HL-60 (cell line): ENCODE measurements around the gene GADD45B.
"Not testable (repeated sequence)": the region's sequence is repeated elsewhere in the genome, so short reads cannot be mapped to it uniquely, and the experiment has no call there.

ENCODE experiments used
- DNase-seq, 2 experiments: peaks; one replicate each; pipeline ENCODE4 v3.0.0-alpha.2; 2010 to 2020; ENCODE audit warnings: low read depth in 1 of 2, low spot score in 1 of 2
- H3K27ac ChIP-seq: fragments of 250-450 bp; sonication (Bioruptor Pico); replicated peaks from 2 replicates; pipeline ENCODE4 v1.5.1; 2020; ENCODE audit warnings: mild to moderate bottlenecking, moderate library complexity
- H3K27me3 ChIP-seq: fragments of 250-450 bp; sonication (Bioruptor Pico); 2 replicates; pipeline ENCODE4 v1.5.1; 2021; ENCODE audit warnings: mild to moderate bottlenecking, moderate library complexity; ENCODE audit not compliant: insufficient read depth, poor library complexity, severe bottlenecking
- H3K4me3 ChIP-seq: replicated peaks from 2 replicates; pipeline ENCODE4 v1.5.1; 2011; ENCODE audit warnings: mild to moderate bottlenecking, control low read depth, low read length; ENCODE audit not compliant: insufficient read depth
- GABPA ChIP-seq: IDR thresholded peaks from 2 replicates; pipeline ENCODE4 v1.6.1; 2012; ENCODE audit warnings: low read depth
- POLR2AphosphoS5 ChIP-seq: IDR thresholded peaks from 2 replicates; pipeline ENCODE4 v1.6.1; 2012; ENCODE audit warnings: low read depth
- SPI1 ChIP-seq: IDR thresholded peaks from 2 replicates; pipeline ENCODE4 v1.6.1; 2012; ENCODE audit warnings: low read depth, mild to moderate bottlenecking, borderline replicate concordance
- TF ChIP-seq, protein P1 (sequence below): IDR thresholded peaks from one replicate; pipeline ENCODE4 v1.5.1; 2011; ENCODE audit warnings: low read length, control low read depth, inconsistent platforms; ENCODE audit not compliant: insufficient read depth
- TF ChIP-seq, protein P2 (sequence below): IDR thresholded peaks from 2 replicates; pipeline ENCODE4 v1.6.1; 2012; ENCODE audit warnings: low read depth; ENCODE audit not compliant: insufficient replicate concordance

Gene GADD45B

DNA sequence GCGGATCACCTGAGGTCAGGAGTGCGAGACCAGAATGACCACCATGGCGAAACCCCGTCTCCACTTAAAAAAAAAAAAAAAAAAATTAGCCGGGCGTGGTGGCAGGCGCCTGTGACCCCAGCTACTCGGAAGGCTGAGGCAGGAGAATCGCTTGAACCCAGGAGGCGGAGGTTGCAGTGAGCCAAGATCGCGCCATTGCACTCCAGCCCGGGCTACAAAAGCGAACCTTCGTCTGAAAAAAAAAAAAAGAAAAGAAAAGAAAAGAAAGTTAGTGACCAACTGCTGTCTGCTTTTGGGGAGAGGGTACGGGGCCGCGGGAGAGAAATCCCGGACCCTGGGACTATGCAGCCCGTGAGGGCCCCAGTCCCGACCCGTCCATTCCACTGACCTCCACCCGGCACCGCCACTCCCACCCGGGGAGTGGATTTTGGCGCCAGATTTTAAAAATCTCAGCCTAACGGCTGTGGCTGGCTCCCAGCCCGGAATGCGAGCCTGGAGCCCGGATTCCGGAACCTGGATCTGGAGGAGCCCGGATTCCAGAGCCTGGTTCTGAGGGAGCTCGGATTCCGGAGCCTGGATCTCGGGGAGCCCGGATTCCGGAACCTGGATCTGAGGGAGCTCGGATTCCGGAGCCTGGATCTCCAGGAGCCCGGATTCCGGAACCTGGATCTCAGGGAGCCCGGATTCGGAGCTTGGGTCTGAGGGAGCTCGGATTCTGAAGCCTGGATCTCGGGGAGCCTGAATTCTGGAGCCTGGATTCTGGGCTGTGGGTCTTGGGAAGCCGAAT, 13.1 kb upstream of the GADD45B start:
- Histone ChIP-seq H3K27me3 (no peaks in the 10 kb centered on the region), H3K4me3 (no peak overlapping the region), H3K27ac (no peak overlapping the region)
- no peak for DNase-seq
- TF ChIP-seq, protein P1, sequence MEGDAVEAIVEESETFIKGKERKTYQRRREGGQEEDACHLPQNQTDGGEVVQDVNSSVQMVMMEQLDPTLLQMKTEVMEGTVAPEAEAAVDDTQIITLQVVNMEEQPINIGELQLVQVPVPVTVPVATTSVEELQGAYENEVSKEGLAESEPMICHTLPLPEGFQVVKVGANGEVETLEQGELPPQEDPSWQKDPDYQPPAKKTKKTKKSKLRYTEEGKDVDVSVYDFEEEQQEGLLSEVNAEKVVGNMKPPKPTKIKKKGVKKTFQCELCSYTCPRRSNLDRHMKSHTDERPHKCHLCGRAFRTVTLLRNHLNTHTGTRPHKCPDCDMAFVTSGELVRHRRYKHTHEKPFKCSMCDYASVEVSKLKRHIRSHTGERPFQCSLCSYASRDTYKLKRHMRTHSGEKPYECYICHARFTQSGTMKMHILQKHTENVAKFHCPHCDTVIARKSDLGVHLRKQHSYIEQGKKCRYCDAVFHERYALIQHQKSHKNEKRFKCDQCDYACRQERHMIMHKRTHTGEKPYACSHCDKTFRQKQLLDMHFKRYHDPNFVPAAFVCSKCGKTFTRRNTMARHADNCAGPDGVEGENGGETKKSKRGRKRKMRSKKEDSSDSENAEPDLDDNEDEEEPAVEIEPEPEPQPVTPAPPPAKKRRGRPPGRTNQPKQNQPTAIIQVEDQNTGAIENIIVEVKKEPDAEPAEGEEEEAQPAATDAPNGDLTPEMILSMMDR, result no peak
- TF ChIP-seq, protein P2, sequence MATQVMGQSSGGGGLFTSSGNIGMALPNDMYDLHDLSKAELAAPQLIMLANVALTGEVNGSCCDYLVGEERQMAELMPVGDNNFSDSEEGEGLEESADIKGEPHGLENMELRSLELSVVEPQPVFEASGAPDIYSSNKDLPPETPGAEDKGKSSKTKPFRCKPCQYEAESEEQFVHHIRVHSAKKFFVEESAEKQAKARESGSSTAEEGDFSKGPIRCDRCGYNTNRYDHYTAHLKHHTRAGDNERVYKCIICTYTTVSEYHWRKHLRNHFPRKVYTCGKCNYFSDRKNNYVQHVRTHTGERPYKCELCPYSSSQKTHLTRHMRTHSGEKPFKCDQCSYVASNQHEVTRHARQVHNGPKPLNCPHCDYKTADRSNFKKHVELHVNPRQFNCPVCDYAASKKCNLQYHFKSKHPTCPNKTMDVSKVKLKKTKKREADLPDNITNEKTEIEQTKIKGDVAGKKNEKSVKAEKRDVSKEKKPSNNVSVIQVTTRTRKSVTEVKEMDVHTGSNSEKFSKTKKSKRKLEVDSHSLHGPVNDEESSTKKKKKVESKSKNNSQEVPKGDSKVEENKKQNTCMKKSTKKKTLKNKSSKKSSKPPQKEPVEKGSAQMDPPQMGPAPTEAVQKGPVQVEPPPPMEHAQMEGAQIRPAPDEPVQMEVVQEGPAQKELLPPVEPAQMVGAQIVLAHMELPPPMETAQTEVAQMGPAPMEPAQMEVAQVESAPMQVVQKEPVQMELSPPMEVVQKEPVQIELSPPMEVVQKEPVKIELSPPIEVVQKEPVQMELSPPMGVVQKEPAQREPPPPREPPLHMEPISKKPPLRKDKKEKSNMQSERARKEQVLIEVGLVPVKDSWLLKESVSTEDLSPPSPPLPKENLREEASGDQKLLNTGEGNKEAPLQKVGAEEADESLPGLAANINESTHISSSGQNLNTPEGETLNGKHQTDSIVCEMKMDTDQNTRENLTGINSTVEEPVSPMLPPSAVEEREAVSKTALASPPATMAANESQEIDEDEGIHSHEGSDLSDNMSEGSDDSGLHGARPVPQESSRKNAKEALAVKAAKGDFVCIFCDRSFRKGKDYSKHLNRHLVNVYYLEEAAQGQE, result no peak
- TF ChIP-seq GABPA (no peak), SPI1 (no peak), POLR2AphosphoS5 (no peak)

DNA sequence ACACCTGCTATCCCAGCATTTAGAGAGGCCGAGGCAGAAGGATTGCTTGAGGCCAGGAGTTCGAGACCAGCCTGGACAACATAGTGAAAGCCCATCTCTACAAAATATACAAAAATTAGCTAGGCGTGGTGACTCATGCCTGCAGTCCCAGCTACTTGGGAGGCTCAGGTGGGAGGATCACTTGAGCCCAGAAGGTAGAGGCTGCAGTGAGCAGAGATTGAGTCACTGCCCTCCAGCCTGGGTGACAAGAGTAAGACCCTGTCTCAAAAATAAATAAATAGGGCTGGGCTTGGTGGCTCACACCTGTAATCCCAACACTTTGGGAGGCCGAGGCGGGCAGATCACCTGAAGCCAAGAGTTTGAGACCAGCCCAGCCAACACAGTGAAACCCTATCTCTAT, 12.2 kb upstream of the GADD45B start:
- not testable (repeated sequence) for DNase-seq, H3K27me3 ChIP-seq, H3K4me3 ChIP-seq, H3K27ac ChIP-seq

GRCh38 chr19:2464389-2464788, 11.5 kb upstream of the GADD45B start:
- no peaks in the 10 kb centered on the region for H3K27me3 ChIP-seq
- H3K27ac ChIP-seq, result no peak overlapping the region
- TF ChIP-seq SPI1 (no peak), POLR2AphosphoS5 (no peak), GABPA (no peak)
- TF ChIP-seq, protein P1, result no peak
- TF ChIP-seq, protein P2, result no peak
- no peak overlapping the region for H3K4me3 ChIP-seq
- DNase-seq, result no peak

DNA sequence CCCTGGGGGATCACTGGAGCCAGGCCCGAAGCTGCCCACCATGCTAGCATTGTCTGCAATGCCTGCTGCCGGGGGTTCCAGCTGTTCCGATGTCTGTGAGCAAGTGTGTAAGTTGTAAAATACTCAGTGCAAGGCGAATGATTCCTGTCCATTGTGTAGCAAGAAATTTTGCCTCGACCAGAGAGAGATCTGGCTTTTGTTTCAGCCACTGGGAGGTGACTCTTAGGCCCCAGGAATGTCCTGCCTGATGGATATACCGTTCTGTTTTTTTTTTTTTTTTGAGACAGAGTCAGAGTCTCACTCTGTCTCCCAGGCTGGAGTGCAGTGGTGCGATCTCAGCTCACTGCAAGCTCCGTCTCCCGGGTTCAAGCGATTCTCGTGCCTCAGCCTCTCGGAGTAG, 7.3 kb upstream of the GADD45B start:
- Histone ChIP-seq H3K27me3 (no peaks in the 10 kb centered on the region), H3K4me3 (no peak overlapping the region), H3K27ac (no peak overlapping the region)
- TF ChIP-seq GABPA (no peak), SPI1 (no peak), POLR2AphosphoS5 (no peak)
- TF ChIP-seq, protein P1, result no peak
- TF ChIP-seq, protein P2, result no peak
- DNase-seq, result no peak
